C4-2B (cell line): ENCODE data around the gene C1QB.

Experiments
- CTCF ChIP-seq: fragments of 450-650 bp; conservative IDR thresholded peaks from 2 replicates; pipeline ENCODE4 v1.5.1; 2017; ENCODE audit warnings: mild to moderate bottlenecking
- ZFX ChIP-seq: fragments of 450-650 bp; IDR thresholded peaks from 2 replicates; pipeline ENCODE4 v1.6.1; 2017

DNA sequence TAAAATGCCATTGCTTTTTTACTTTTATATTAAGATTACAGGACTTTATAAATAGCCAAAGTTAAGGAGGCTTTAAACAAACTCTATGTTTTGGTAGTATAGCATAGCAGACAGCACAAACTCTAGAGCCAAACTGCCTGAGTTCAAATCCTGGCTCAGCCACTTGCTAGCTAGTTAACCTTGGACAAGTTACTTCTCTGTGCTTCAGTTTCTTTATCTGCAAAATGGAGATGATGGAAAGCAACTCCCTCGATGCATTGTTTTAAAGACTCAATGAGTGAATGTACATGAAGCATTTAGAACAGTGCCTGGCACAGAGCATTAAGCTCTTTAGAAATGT, 21.3 kb downstream of the C1QB start:
- no peak; the same call in 1 of the 2 replicates for TF ChIP-seq CTCF
- TF ChIP-seq ZFX, result no peak
